ENCODE results near the gene TOPBP1.
"Not testable (repeated sequence)": the region's sequence is repeated elsewhere in the genome, so short reads cannot be mapped to it uniquely, and the experiment has no call there.

The TOPBP1 gene

GRCh38 chr3:133568294-133569014 is 93.3 kb downstream of the TOPBP1 start:
- no peak for DNase-seq

- DNase-seq = no peak
These were observed 97.9 kb downstream of the TOPBP1 start for GRCh38 chr3:133563816-133564215.

DNA sequence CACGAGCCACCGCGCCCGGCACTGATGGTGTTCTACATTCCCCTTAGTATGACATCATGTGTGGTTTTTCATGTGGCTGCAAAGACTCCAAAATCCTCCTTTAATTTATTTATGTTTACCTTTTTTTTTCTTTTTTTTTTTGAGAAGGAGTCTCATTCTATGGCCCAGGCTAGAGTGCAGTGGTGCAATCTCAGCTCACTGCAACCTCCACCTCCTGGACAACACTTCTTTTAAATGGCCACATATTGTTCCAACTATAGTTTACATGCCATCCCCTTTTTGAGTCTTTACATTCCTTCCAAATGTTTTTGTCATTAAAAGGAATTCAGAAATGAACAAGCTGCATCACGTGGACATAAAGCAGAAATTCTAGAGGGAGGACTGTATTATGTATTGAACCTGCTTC is 98.6 kb downstream of the TOPBP1 start:
- no peak for DNase-seq

DNA sequence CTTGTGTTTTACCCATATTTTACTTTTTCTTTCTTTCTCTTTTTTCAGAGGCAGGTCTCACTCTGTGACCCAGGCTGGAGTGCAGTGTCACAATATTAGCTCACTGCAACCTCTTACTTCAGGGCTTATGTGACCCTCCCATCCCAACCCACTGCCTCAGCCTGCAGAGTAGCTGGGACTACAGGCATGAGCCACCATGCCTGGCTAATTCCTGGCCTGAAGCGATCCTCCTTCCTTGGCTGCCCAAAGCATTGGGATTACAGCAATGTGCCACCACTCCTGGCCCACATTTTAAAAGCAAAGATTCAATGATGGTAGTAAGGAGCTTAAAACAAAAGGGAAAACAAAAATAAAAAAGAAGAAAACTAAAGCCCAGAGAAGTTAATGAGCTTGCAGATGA is 99.4 kb downstream of the TOPBP1 start:
- DNase-seq = no peak

DNA sequence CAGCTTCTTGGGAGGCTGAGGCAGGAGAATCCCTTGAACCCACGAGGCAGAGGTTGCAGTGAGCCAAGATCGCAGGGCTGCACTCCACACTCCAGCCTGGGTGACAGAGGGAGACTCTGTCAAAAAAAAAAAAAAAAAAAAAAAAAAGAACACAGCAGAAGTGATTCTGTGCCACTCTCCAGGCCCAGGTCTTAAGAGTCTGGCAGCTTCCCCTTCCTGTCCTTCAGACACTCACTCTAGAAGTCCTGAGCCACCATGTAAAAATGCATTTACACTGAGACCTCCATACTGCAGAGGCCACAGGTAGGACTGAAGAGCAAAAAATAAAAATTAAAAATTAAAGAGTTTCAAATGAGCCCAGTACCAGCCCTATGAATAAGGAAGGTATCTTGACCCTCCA is 100.1 kb downstream of the TOPBP1 start:
- no peak for DNase-seq

- not testable (repeated sequence) for DNase-seq
These were observed 110.2 kb downstream of the TOPBP1 start for GRCh38 chr3:133551589-133551988.

All from stimulated activated naive CD4-positive, alpha-beta T cell (primary cell).